K562 (cell line): ENCODE results near the gene SCN2B. TPM values are rescaled to one million over a fixed set of nuclear protein-coding genes. Genes with fewer than 3 reads are reported as not detected.

Source experiments
- ATAC-seq: fragments of 200-7000 bp; cut with Tn5 transposase; 3 replicates; pipeline ENCODE4 v1.9.1; 2020; ENCODE audit warnings: moderate library complexity
- BruUV-seq: library from RNA; stranded (reverse); fragments of 400-500 nt; replicated peaks from 2 replicates; lab custom pipeline; 2021; lab: Mats Ljungman, UMichigan
- CTCF ChIA-PET: fragments of 300-600 bp; formaldehyde crosslinking; extraction: SDS; loops from one replicate; lab custom pipeline; 2021; ENCODE audit warnings: low intra/inter-chr PET ratio; lab: Yijun Ruan, JAX
- POLR2A ChIA-PET: fragments of 300-600, 350-650 bp; sonication (Branson Sonifier 250); formaldehyde crosslinking; extraction: SDS; loops from one replicate; lab custom pipeline; 2021; ENCODE audit warnings: antibody characterized with exemption, inconsistent platforms; lab: Yijun Ruan, JAX
- DNase-seq, 4 experiments: peaks; one replicate each; pipeline versions ENCODE4 v3.0.0 to v3.0.0-alpha.2; 2011 to 2018; ENCODE audit warnings: low spot score in 3 of 4, mixed read lengths in 3 of 4; ENCODE audit errors: extremely low read depth in 1 of 4
- FAIRE-seq: peaks from 2 replicates; lab custom pipeline; 2011; peaks lifted over from hg19 to GRCh38; lab: Jason Lieb, UNC
- H2AFZ ChIP-seq: 2 replicates; pipeline ENCODE4 v1.6.0; 2011; ENCODE audit warnings: low read depth, low read length, control low read depth, inconsistent platforms
- H3K27ac ChIP-seq: fragments of 200-600 bp; 3 replicates; pipeline ENCODE4 v1.8.0; 2011; ENCODE audit warnings: low read depth, mild to moderate bottlenecking, control low read depth, inconsistent platforms, low read length, moderate library complexity, mixed read lengths; ENCODE audit errors: extremely low read depth
- H3K27me3 ChIP-seq, 2 experiments: fragments of 300-600 bp in 1 of 2; 2 replicates in 1 of 2; 3 replicates in 1 of 2; pipeline versions ENCODE4 v1.6.0 to v1.8.0; 2011; ENCODE audit warnings: inconsistent platforms in 2 of 2, low read length in 2 of 2, mild to moderate bottlenecking in 1 of 2, mixed read lengths in 1 of 2, moderate library complexity in 1 of 2; ENCODE audit not compliant: control insufficient read depth in 2 of 2, insufficient read depth in 2 of 2
- H3K36me3 ChIP-seq: fragments of 300-600 bp; 3 replicates; pipeline ENCODE4 v1.8.0; 2011; ENCODE audit warnings: mild to moderate bottlenecking, low read length, inconsistent platforms; ENCODE audit not compliant: control insufficient read depth, insufficient read depth
- H3K4me1 ChIP-seq, 2 experiments: fragments of 200-600 bp in 1 of 2; replicated peaks in 1 of 2; 2 replicates in 1 of 2; 3 replicates in 1 of 2; pipeline versions ENCODE4 v1.5.1 to v1.8.0; 2011; ENCODE audit warnings: inconsistent platforms in 2 of 2, low read length in 2 of 2, mild to moderate bottlenecking in 1 of 2, mixed read lengths in 1 of 2, moderate library complexity in 1 of 2; ENCODE audit not compliant: control insufficient read depth in 2 of 2, insufficient read depth in 2 of 2
- H3K4me2 ChIP-seq: 2 replicates; pipeline ENCODE4 v1.6.1; 2011; ENCODE audit warnings: low read length, control low read depth, inconsistent platforms, mixed read lengths; ENCODE audit not compliant: insufficient read depth
- H3K4me3 ChIP-seq: fragments of 200-600 bp; sonication (generic), shearing (Covaris generic); 2 replicates; pipeline ENCODE4 v1.5.1; 2016; ENCODE audit warnings: control low read depth, inconsistent platforms
- H3K79me2 ChIP-seq: fragments of 200-600 bp; 3 replicates; pipeline ENCODE4 v1.8.0; 2011; ENCODE audit warnings: low read length, inconsistent platforms; ENCODE audit not compliant: control insufficient read depth, insufficient read depth
- H3K9ac ChIP-seq, 2 experiments: 2 replicates each; pipeline versions ENCODE4 v1.6.0 to v1.6.1; 2011; ENCODE audit warnings: low read depth in 2 of 2, low read length in 2 of 2, control low read depth in 1 of 2, inconsistent platforms in 1 of 2, mild to moderate bottlenecking in 1 of 2, mixed read lengths in 1 of 2; ENCODE audit not compliant: insufficient read depth in 1 of 2
- H3K9me1 ChIP-seq: one replicate; pipeline ENCODE4 v1.6.0; 2011; ENCODE audit warnings: inconsistent platforms, mild to moderate bottlenecking, low read length, moderate library complexity; ENCODE audit not compliant: control insufficient read depth, insufficient read depth
- H3K9me3 ChIP-seq: replicated peaks from 2 replicates; pipeline ENCODE4 v1.5.1; 2011; ENCODE audit warnings: low read depth, low read length, inconsistent platforms; ENCODE audit not compliant: control insufficient read depth, insufficient read depth
- H4K20me1 ChIP-seq: replicated peaks from 2 replicates; pipeline ENCODE4 v1.6.1; 2011; ENCODE audit warnings: low read length, inconsistent platforms, mixed read lengths; ENCODE audit not compliant: control insufficient read depth, insufficient read depth
- BMI1 ChIP-seq: fragments of 150-350 bp; IDR thresholded peaks from 2 replicates; pipeline ENCODE4 v1.6.1; 2014; ENCODE audit warnings: low read length
- EGR1 ChIP-seq: fragments of 450-650 bp; conservative IDR thresholded peaks from 2 replicates; pipeline ENCODE4 v1.6.1; 2017; ENCODE audit warnings: mild to moderate bottlenecking
- HNRNPLL ChIP-seq: fragments of 200-400 bp; formaldehyde crosslinking; IDR thresholded peaks from 2 replicates; pipeline ENCODE4 v1.6.1; 2017; ENCODE audit warnings: low read length, low read depth, mild to moderate bottlenecking; ENCODE audit not compliant: poor library complexity, severe bottlenecking
- MIER1 ChIP-seq: fragments of 450-650 bp; IDR thresholded peaks from 2 replicates; pipeline ENCODE4 v1.6.1; 2016; ENCODE audit warnings: antibody characterized with exemption, mild to moderate bottlenecking, low read depth
- NCOA1 ChIP-seq: fragments of 450-650 bp; IDR thresholded peaks from 2 replicates; pipeline ENCODE4 v1.6.1; 2016; ENCODE audit warnings: low read depth
- OTX1 ChIP-seq: fragments of 450-650 bp; formaldehyde crosslinking; IDR thresholded peaks from 2 replicates; pipeline ENCODE4 v1.4.0; 2022; ENCODE audit warnings: mild to moderate bottlenecking
- SMARCC2 ChIP-seq: fragments of 450-650 bp; IDR thresholded peaks from 2 replicates; pipeline ENCODE4 v1.6.1; 2017; ENCODE audit warnings: antibody characterized with exemption, moderate library complexity, mild to moderate bottlenecking, low read depth
- SNAPC5 ChIP-seq: fragments of 250-450 bp; sonication (Bioruptor Pico); IDR thresholded peaks from 2 replicates; pipeline ENCODE4 v1.8.0; 2021; ENCODE audit warnings: moderate library complexity, mild to moderate bottlenecking, inconsistent platforms
- ZNF444 ChIP-seq: fragments of 250-450 bp; sonication (Bioruptor Pico); IDR thresholded peaks from 2 replicates; pipeline ENCODE4 v1.4.0; 2020; ENCODE audit warnings: mild to moderate bottlenecking, moderate library complexity
- ZNF707 ChIP-seq: fragments of 250-450 bp; sonication (Bioruptor Pico); conservative IDR thresholded peaks from 2 replicates; pipeline ENCODE4 v1.8.0; 2022; ENCODE audit warnings: inconsistent platforms, mild to moderate bottlenecking, moderate library complexity
- WGBS: fragments of 100-300 bp; shearing (Covaris generic); methylation state at CpG from one replicate; pipeline ENCODE4 v1.1.6; 2016; ENCODE audit warnings: low coverage, mixed read lengths; ENCODE audit not compliant: insufficient coverage; ENCODE audit errors: missing lambda C conversion rate; 5-methylcytosine and 5-hydroxymethylcytosine counted together
- in situ Hi-C: fragments of 300-500 bp; cut with MboI; formaldehyde crosslinking; loops from 4 replicates; pipeline ENCODE4 v1.15.0; 2018; ENCODE audit warnings: inconsistent platforms, mixed read lengths
- intact Hi-C: fragments of 100-400 bp; cut with micrococcal nuclease; formaldehyde crosslinking; loops from 2 replicates; pipeline ENCODE4 v1.14.2; 2022
- polyA plus RNA-seq, 8 experiments: library from polyadenylated mRNA; depleted of rRNA in 4 of 8; stranded (reverse) in 5 of 8; unstranded in 3 of 8; fragments of >200 nt; fragmentation: Nextera tagmentation in 2 of 8; fragmentation: Illumina TruSeq in 1 of 8; extraction: Ambion mirVana in 2 of 8; extraction: Trizol in 1 of 8; gene quantifications; 2 replicates each; pipeline versions ENCODE4 v1.2.1 to v1.2.3, GENCODE V29; 2011 to 2014; ENCODE audit warnings: inconsistent platforms in 1 of 8, missing spikeins in 1 of 8
- total RNA-seq, 7 experiments: library from RNA; depleted of rRNA in 6 of 7; stranded (reverse); fragments of >200 nt in 6 of 7; fragmentation: Illumina TruSeq in 2 of 7; extraction: Trizol in 2 of 7; gene quantifications; 2 replicates each; pipeline versions ENCODE4 v1.2.1 to v1.2.3, GENCODE V29; 2011 to 2021; ENCODE audit warnings: low replicate concordance in 1 of 7
- TF ChIP-seq, protein P1 (sequence below): sonication (generic); formaldehyde crosslinking; IDR thresholded peaks from 2 replicates; pipeline ENCODE4 v1.8.0; 2023; ENCODE audit warnings: mild to moderate bottlenecking, missing genetic modification reagents

Gene SCN2B
- total and polyA plus RNA-seq, 9 of the 15 experiments (the other 6 are each of a cell fraction or from before 2014, with no cell fraction given): not detected

DNA sequence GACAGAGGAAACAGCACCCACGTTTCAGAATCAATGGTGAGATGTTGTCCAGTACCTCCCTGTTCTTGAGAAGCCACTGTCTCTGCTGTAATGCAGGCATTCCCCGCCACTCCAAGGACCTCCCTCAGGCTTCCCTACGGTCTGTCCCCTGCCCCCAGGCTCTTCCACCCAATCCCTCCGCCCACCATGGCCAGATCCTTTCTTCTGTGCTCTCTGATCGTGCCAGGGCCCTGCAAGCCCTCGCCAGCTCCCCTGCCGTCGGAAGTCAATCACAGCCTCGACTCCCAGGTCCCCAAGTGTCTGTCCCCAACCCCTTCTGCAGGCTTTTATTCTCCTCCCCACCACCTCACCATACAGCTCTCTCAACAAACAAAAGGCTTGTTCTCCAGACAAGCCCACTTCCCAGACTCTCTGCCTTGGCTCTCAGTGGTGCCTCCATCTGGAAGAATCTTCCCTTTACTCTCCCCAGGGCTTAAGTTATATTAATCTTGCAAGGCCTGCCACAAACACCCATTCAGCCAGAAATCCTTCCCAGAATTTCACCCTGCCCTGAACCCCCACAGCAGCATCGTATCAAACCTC is 37.5 kb downstream of the SCN2B start:
- no peaks in the 10 kb centered on the region; the same call in 1 of the 2 replicates for H4K20me1 ChIP-seq
- no peak for DNase-seq
- in situ Hi-C loops (no loop called here), intact Hi-C loops (loop anchor here (1.0 kb wide), 1 partner anchor 70 kb away; no protein-coding TSS in a partner anchor)
- H3K4me2 ChIP-seq: no peak overlapping the region
- peaks cover 21 to 59% of the 10 kb centered on the region in 2 experiments for H3K27me3 ChIP-seq
- H2AFZ ChIP-seq: no peak overlapping the region
- H3K4me3 ChIP-seq: no peak overlapping the region
- no peak overlapping the region for H3K9ac ChIP-seq
- ChIA-PET POLR2A (interaction anchor here (0.6 kb wide), 1 partner anchor 348 kb away, joined by 3 read pairs; no protein-coding TSS in a partner anchor), CTCF (no interaction called here)
- no peaks in the 10 kb centered on the region for H3K36me3 ChIP-seq
- BruUV-seq: no TSS peak
- H3K9me1 ChIP-seq: no peaks in the 10 kb centered on the region
- no peak overlapping the region for H3K27ac ChIP-seq
- no peaks in the 10 kb centered on the region for H3K79me2 ChIP-seq
- WGBS: 4% methylated on average over 9 of the region's 10 CpGs
- no peak for TF ChIP-seq OTX1 (CRISPR knock-in tag)
- no peak for TF ChIP-seq ZNF444
- no peak for TF ChIP-seq ZNF707 (CRISPR knock-in tag)
- TF ChIP-seq, protein P1, sequence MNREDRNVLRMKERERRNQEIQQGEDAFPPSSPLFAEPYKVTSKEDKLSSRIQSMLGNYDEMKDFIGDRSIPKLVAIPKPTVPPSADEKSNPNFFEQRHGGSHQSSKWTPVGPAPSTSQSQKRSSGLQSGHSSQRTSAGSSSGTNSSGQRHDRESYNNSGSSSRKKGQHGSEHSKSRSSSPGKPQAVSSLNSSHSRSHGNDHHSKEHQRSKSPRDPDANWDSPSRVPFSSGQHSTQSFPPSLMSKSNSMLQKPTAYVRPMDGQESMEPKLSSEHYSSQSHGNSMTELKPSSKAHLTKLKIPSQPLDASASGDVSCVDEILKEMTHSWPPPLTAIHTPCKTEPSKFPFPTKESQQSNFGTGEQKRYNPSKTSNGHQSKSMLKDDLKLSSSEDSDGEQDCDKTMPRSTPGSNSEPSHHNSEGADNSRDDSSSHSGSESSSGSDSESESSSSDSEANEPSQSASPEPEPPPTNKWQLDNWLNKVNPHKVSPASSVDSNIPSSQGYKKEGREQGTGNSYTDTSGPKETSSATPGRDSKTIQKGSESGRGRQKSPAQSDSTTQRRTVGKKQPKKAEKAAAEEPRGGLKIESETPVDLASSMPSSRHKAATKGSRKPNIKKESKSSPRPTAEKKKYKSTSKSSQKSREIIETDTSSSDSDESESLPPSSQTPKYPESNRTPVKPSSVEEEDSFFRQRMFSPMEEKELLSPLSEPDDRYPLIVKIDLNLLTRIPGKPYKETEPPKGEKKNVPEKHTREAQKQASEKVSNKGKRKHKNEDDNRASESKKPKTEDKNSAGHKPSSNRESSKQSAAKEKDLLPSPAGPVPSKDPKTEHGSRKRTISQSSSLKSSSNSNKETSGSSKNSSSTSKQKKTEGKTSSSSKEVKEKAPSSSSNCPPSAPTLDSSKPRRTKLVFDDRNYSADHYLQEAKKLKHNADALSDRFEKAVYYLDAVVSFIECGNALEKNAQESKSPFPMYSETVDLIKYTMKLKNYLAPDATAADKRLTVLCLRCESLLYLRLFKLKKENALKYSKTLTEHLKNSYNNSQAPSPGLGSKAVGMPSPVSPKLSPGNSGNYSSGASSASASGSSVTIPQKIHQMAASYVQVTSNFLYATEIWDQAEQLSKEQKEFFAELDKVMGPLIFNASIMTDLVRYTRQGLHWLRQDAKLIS (CRISPR knock-in tag): no peak
- TF ChIP-seq BMI1: no peak
- TF ChIP-seq NCOA1: no peak
- TF ChIP-seq HNRNPLL: no peak
- no peak for TF ChIP-seq SMARCC2
- no peak for TF ChIP-seq EGR1
- TF ChIP-seq MIER1: no peak
- no peak for TF ChIP-seq SNAPC5 (CRISPR knock-in tag)
- H3K4me1 ChIP-seq: no peaks in the 10 kb centered on the region
- ATAC-seq: no peak
- no peak for FAIRE-seq
- no peaks in the 10 kb centered on the region for H3K9me3 ChIP-seq
